ENCODE measurements around the gene TICAM2.

Gene TICAM2

GRCh38 chr5:115627295-115627865, 25.1 kb upstream of the TICAM2 start:
- TF ChIP-seq ZBTB49 (tag by site-specific recombination; IDR thresholded peaks at IDR 0.05; ENCODE audit: low read depth) = no peak
- 0 out of 2 replicates have a peak, but pooled peaks have one; percentile 12 for TF ChIP-seq ZFHX2 (tag by site-specific recombination; conservative IDR thresholded peaks at IDR 0.05)
- no peak for TF ChIP-seq ZNF585B (tag by site-specific recombination; IDR thresholded peaks at IDR 0.05)
- TF ChIP-seq ZNF423 (tag by site-specific recombination; IDR thresholded peaks at IDR 0.05) = no peak
- TF ChIP-seq SP3 (tag by site-specific recombination; IDR thresholded peaks at IDR 0.05) = 0 out of 2 replicates have a peak, but pooled peaks have one; percentile 17
- no peak for TF ChIP-seq ZNF510 (tag by site-specific recombination; IDR thresholded peaks at IDR 0.05; ENCODE audit: insufficient replicate concordance)
- TF ChIP-seq ZNF354C (tag by site-specific recombination; IDR thresholded peaks at IDR 0.05; ENCODE audit: borderline replicate concordance, low read depth) = no peak
- no peak for TF ChIP-seq HIC1 (tag by site-specific recombination; IDR thresholded peaks at IDR 0.05)
- no peak for TF ChIP-seq ZNF639 (tag by site-specific recombination; IDR thresholded peaks at IDR 0.05)
- TF ChIP-seq ZFP69B (tag by site-specific recombination; IDR thresholded peaks at IDR 0.05) = no peak
- no peak for TF ChIP-seq ZNF747 (tag by site-specific recombination; IDR thresholded peaks at IDR 0.05)
- peak; percentile 47 for TF ChIP-seq ZNF335 (tag by site-specific recombination; conservative IDR thresholded peaks at IDR 0.05)
- no peak for TF ChIP-seq ZNF701 (tag by site-specific recombination; IDR thresholded peaks at IDR 0.05)
- TF ChIP-seq SP2 (tag by site-specific recombination; IDR thresholded peaks at IDR 0.05) = peak; percentile 31; the same call in 1 of the 2 replicates
- TF ChIP-seq ATF2 (tag by site-specific recombination; IDR thresholded peaks at IDR 0.05; ENCODE audit: low read depth) = peak; percentile 57; the same call in 1 of the 2 replicates
- TF ChIP-seq KLF1 (tag by site-specific recombination; IDR thresholded peaks at IDR 0.05) = 0 out of 2 replicates have a peak, but pooled peaks have one; percentile 19
- no peak for TF ChIP-seq GLIS2 (tag by site-specific recombination; IDR thresholded peaks at IDR 0.05)
- TF ChIP-seq, protein P1, sequence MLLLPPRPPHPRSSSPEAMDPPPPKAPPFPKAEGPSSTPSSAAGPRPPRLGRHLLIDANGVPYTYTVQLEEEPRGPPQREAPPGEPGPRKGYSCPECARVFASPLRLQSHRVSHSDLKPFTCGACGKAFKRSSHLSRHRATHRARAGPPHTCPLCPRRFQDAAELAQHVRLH (tag by site-specific recombination; IDR thresholded peaks at IDR 0.05) = no peak
- TF ChIP-seq EGR2 (tag by site-specific recombination; IDR thresholded peaks at IDR 0.05; ENCODE audit: low read depth) = 0 out of 2 replicates have a peak, but pooled peaks have one; percentile 12
- ChIA-PET POLR2A (no interaction called here), CTCF (no interaction called here)
- peaks cover 0 to 12% of the 10 kb centered on the region in 2 experiments; a peak in 1 of 3 replicates for H3K36me3 ChIP-seq (ENCODE audit: control insufficient read depth in 2 of 2, insufficient read depth in 1 of 2, low read length in 2 of 2)
- no peaks in the 10 kb centered on the region for H3K9me3 ChIP-seq (ENCODE audit: control insufficient read depth, insufficient read depth, low read depth, low read length)
- no peak overlapping the region for H3K4me3 ChIP-seq (ENCODE audit: low read depth, low read length)
- no peak overlapping the region for H3K27ac ChIP-seq (ENCODE audit: extremely low read depth, low read depth, low read length)
- peaks cover 7% of the 10 kb centered on the region for H3K4me1 ChIP-seq (ENCODE audit: control insufficient read depth, insufficient read depth, low read length)

All from HEK293 (cell line).